ENCODE data around the gene NAIF1. TPM values are rescaled to one million over a fixed set of nuclear protein-coding genes. Genes with fewer than 3 reads are reported as not detected.

Gene NAIF1
- total RNA-seq, 1 experiment from 2014 or later = 11.0 TPM

DNA sequence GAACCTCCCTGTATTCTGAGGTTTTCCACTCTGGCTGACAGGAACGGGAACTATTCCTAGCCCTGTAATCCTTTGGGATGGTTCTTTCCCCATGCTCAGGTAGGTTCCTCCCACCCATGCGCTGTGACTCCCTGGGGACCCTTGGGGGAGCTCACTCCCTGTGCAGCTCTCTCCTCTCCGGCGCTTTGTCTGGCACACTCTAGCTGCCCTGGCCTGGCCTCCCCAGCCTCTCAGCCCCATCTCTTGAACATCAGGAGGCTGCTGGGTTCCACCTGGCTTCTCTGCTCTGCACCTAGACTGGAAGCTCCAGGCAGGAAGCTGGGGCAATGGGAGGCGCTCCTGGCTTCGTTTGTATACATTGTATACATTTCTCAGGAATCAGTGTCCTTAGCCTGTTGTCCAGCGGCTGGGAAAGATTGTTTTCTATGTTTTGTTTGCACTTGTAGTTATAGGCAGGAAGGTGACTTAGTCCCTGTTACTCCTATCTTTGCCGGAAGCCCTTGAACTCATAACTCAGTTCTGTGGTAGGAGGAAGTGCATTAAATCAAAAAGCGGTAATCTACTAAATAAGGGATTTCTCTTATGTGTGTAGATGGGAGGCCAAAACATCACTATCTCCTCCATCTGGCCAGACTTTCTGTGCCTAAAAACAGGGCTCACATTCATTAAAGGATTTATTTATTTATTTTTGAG, 21.3 kb upstream of the NAIF1 start:
- no peak for ATAC-seq
- BruUV-seq (replicated peaks) = no TSS peak
- RAD21 ChIA-PET (ENCODE audit: low non-redundant PET in 1 of 2, low total read pairs in 2 of 2, uncharacterized antibody in 2 of 2, unreplicated experiment in 2 of 2) = no interaction called here
- no peak overlapping the region for H2AFZ ChIP-seq (ENCODE audit: low read depth, low read length, poor library complexity, severe bottlenecking)
- H3K4me1 ChIP-seq (ENCODE audit: control insufficient read depth in 1 of 2, insufficient read depth in 2 of 2, low read length in 2 of 2) = peaks cover 4 to 19% of the 10 kb centered on the region in 2 experiments; a peak in 3 of 4 replicates
- CTCF ChIA-PET = no interaction called here
- TF ChIP-seq SIN3A (IDR thresholded peaks at IDR 0.05; ENCODE audit: low read depth) (no peak), MAX (IDR thresholded peaks at IDR 0.05) (no peak), CEBPB (IDR thresholded peaks at IDR 0.05; ENCODE audit: low read depth) (no peak), TCF7L2 (IDR thresholded peaks at IDR 0.05; ENCODE audit: borderline replicate concordance, extremely low read depth, insufficient read depth, insufficient read length) (no peak), RAD21 (IDR thresholded peaks at IDR 0.05; ENCODE audit: low read depth) (no peak), YY1 (IDR thresholded peaks at IDR 0.05; ENCODE audit: extremely low read depth, insufficient replicate concordance, low read depth, low read length) (no peak), ZNF274 (IDR thresholded peaks at IDR 0.05; ENCODE audit: low read depth, low read length) (no peak), JUND (IDR thresholded peaks at IDR 0.05) (no peak), FOSL1 (IDR thresholded peaks at IDR 0.05; ENCODE audit: low read depth) (no peak), EZH2phosphoT487 (IDR thresholded peaks at IDR 0.05; ENCODE audit: borderline replicate concordance) (no peak), ZFX (IDR thresholded peaks at IDR 0.05) (no peak), POLR2A (IDR thresholded peaks at IDR 0.05; ENCODE audit: borderline replicate concordance, extremely low read depth, insufficient read depth, insufficient read length) (no peak), ELF1 (IDR thresholded peaks at IDR 0.05; ENCODE audit: borderline replicate concordance, low read depth) (no peak), POLR2AphosphoS5 (IDR thresholded peaks at IDR 0.05; ENCODE audit: low read depth, low read length) (no peak), SP1 (IDR thresholded peaks at IDR 0.05; ENCODE audit: low read depth) (no peak)
- TF ChIP-seq, protein P1, sequence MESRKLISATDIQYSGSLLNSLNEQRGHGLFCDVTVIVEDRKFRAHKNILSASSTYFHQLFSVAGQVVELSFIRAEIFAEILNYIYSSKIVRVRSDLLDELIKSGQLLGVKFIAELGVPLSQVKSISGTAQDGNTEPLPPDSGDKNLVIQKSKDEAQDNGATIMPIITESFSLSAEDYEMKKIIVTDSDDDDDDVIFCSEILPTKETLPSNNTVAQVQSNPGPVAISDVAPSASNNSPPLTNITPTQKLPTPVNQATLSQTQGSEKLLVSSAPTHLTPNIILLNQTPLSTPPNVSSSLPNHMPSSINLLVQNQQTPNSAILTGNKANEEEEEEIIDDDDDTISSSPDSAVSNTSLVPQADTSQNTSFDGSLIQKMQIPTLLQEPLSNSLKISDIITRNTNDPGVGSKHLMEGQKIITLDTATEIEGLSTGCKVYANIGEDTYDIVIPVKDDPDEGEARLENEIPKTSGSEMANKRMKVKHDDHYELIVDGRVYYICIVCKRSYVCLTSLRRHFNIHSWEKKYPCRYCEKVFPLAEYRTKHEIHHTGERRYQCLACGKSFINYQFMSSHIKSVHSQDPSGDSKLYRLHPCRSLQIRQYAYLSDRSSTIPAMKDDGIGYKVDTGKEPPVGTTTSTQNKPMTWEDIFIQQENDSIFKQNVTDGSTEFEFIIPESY (IDR thresholded peaks at IDR 0.05; ENCODE audit: extremely low read depth, insufficient replicate concordance, low read length) = no peak
- peaks cover 86% of the 10 kb centered on the region for H3K79me2 ChIP-seq (ENCODE audit: insufficient read depth, low read length)
- H4K20me1 ChIP-seq (ENCODE audit: insufficient read depth) = 0 out of 2 replicates have a peak, but pooled peaks cover 4% of the 10 kb centered on the region
- no peaks in the 10 kb centered on the region for H3K9me2 ChIP-seq (ENCODE audit: insufficient read depth)
- H3K4me2 ChIP-seq (ENCODE audit: low read length) = no peak overlapping the region
- H3K27me3 ChIP-seq (ENCODE audit: insufficient read depth, low read length) = no peaks in the 10 kb centered on the region
- H3K9ac ChIP-seq (ENCODE audit: low read length) = no peak overlapping the region
- POLR2A ChIA-PET = no interaction called here
- no peak overlapping the region for H3K4me3 ChIP-seq (replicated peaks in 1 of 2; ENCODE audit: low read depth in 1 of 2, low read length in 2 of 2)
- H3K27ac ChIP-seq (ENCODE audit: low read depth, low read length) = no peak overlapping the region
- H3K9me3 ChIP-seq (ENCODE audit: control insufficient read depth in 1 of 2, insufficient read depth in 1 of 2, low read depth in 1 of 2, low read length in 2 of 2) = no peaks in the 10 kb centered on the region
- DNase-seq (ENCODE audit: low read depth, low spot score) = no peak
- intact Hi-C loops (cut with micrococcal nuclease) = no loop called here
- H3K36me3 ChIP-seq (ENCODE audit: control insufficient read depth in 1 of 2, insufficient read depth in 2 of 2, low read length in 2 of 2) = 0 out of 4 replicates have a peak, but pooled peaks cover 0 to 4% of the 10 kb centered on the region in 2 experiments

All from HCT116 (cell line).